22Rv1 (cell line): ENCODE measurements around the gene ERC1.

Experiments
- ZFX ChIP-seq: fragments of 450-650 bp; IDR thresholded peaks from 2 replicates; pipeline ENCODE4 v1.6.1; 2017; ENCODE audit warnings: antibody characterized with exemption, borderline replicate concordance
- TF ChIP-seq, protein P1 (sequence below): fragments of 450-650 bp; IDR thresholded peaks from 2 replicates; pipeline ENCODE4 v1.5.1; 2017; ENCODE audit warnings: mild to moderate bottlenecking

DNA sequence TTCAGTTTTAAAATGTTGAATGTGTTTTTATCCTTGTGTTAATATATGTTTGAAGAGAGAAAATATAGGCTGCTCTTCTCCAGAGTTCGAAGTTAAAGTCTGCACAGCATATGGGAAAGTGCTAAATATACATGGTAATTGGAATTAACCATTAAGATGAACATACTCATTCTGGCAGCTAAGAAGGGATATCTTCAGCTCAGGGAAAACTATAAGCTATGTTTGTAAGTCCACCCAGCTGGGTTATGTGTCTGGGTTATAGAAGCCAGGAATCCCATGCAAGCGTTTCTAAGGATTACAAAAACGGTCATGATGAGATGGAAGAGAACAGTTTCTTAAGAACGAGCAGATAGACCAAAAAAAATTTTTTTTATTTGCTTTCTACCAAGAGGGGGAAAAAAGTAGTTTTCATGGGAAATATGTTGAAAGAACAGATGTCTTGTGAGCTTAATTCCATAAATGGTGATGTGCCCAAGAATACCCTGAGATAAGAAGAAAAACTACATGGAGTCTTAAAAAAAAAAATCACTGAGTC lies 404.5 kb downstream of the ERC1 start:
- TF ChIP-seq, protein P1, sequence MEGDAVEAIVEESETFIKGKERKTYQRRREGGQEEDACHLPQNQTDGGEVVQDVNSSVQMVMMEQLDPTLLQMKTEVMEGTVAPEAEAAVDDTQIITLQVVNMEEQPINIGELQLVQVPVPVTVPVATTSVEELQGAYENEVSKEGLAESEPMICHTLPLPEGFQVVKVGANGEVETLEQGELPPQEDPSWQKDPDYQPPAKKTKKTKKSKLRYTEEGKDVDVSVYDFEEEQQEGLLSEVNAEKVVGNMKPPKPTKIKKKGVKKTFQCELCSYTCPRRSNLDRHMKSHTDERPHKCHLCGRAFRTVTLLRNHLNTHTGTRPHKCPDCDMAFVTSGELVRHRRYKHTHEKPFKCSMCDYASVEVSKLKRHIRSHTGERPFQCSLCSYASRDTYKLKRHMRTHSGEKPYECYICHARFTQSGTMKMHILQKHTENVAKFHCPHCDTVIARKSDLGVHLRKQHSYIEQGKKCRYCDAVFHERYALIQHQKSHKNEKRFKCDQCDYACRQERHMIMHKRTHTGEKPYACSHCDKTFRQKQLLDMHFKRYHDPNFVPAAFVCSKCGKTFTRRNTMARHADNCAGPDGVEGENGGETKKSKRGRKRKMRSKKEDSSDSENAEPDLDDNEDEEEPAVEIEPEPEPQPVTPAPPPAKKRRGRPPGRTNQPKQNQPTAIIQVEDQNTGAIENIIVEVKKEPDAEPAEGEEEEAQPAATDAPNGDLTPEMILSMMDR: no peak
- TF ChIP-seq ZFX: no peak
